Neural progenitor cell (in vitro differentiated cells): Measurements from ENCODE around the gene PBX1. TPM values are rescaled to one million over a fixed set of nuclear protein-coding genes. Genes with fewer than 3 reads are reported as not detected.
A peak's percentile ranks its signal among the peaks of the same experiment; 100 is the strongest.

ENCODE experiments used
- DNase-seq: peaks from one replicate; pipeline ENCODE4 v3.0.0-alpha.2; 2016; ENCODE audit warnings: low spot score
- H2AFZ ChIP-seq: fragments of 200-600 bp; sonication (generic); replicated peaks from 2 replicates; pipeline ENCODE4 v1.6.1; 2016; ENCODE audit warnings: antibody characterized with exemption
- H3F3A ChIP-seq: fragments of 200-600 bp; sonication (generic); 2 replicates; pipeline ENCODE4 v1.6.1; 2016; ENCODE audit warnings: antibody characterized with exemption, low read depth
- H3K27ac ChIP-seq: fragments of 200-600 bp; sonication (generic); 2 replicates; pipeline ENCODE4 v1.5.1; 2016; ENCODE audit warnings: mild to moderate bottlenecking
- H3K27me3 ChIP-seq: fragments of 200-600 bp; sonication (generic); 2 replicates; pipeline ENCODE4 v1.6.1; 2016; ENCODE audit warnings: mild to moderate bottlenecking, moderate library complexity
- H3K36me3 ChIP-seq: fragments of 200-600 bp; sonication (generic); 2 replicates; pipeline ENCODE4 v1.5.1; 2016
- H3K4me1 ChIP-seq: fragments of 200-600 bp; sonication (generic); 2 replicates; pipeline ENCODE4 v1.6.1; 2016; ENCODE audit warnings: mixed run types
- H3K4me2 ChIP-seq: fragments of 200-600 bp; sonication (generic); 2 replicates; pipeline ENCODE4 v1.6.1; 2016
- H3K4me3 ChIP-seq: fragments of 200-600 bp; sonication (generic); 2 replicates; pipeline ENCODE4 v1.5.1; 2016
- H3K79me2 ChIP-seq: fragments of 200-600 bp; sonication (generic); 2 replicates; pipeline ENCODE4 v1.6.1; 2016; ENCODE audit warnings: low read depth
- H3K9ac ChIP-seq: fragments of 200-600 bp; sonication (generic); 2 replicates; pipeline ENCODE4 v1.6.1; 2016
- H3K9me3 ChIP-seq: fragments of 200-600 bp; sonication (generic); 2 replicates; pipeline ENCODE4 v1.5.1; 2016; ENCODE audit warnings: low read depth
- H4K20me1 ChIP-seq: fragments of 200-600 bp; sonication (generic); 2 replicates; pipeline ENCODE4 v1.6.1; 2016; ENCODE audit warnings: low read depth
- H3K27ac Mint-ChIP-seq: 3 replicates; pipeline ENCODE4 v1.8.0; 2021; ENCODE audit warnings: mixed read lengths
- H3K27me3 Mint-ChIP-seq: 2 replicates; pipeline ENCODE4 v1.8.0; 2022; ENCODE audit warnings: low read depth, mild to moderate bottlenecking, inconsistent platforms, moderate library complexity, mixed read lengths; ENCODE audit not compliant: insufficient read depth
- H3K36me3 Mint-ChIP-seq: 3 replicates; pipeline ENCODE4 v1.8.0; 2021; ENCODE audit warnings: mixed read lengths
- H3K4me1 Mint-ChIP-seq: 3 replicates; pipeline ENCODE4 v1.8.0; 2021; ENCODE audit warnings: mixed read lengths
- H3K4me3 Mint-ChIP-seq: 3 replicates; pipeline ENCODE4 v1.8.0; 2021; ENCODE audit warnings: mild to moderate bottlenecking, moderate library complexity, mixed read lengths
- H3K9me3 Mint-ChIP-seq: 3 replicates; pipeline ENCODE4 v1.8.0; 2020; ENCODE audit warnings: mixed read lengths
- CTCF ChIP-seq: fragments of 200-600 bp; sonication (generic); IDR thresholded peaks from 2 replicates; pipeline ENCODE4 v1.5.1; 2017; ENCODE audit warnings: antibody characterized with exemption, mild to moderate bottlenecking
- EZH2 ChIP-seq: fragments of 200-600 bp; sonication (generic); IDR thresholded peaks from 2 replicates; pipeline ENCODE4 v1.6.1; 2017; ENCODE audit warnings: antibody characterized with exemption, mild to moderate bottlenecking, moderate library complexity
- EZH2phosphoT487 ChIP-seq: fragments of 200-600 bp; sonication (generic); IDR thresholded peaks from 2 replicates; pipeline ENCODE4 v1.6.1; 2017; ENCODE audit warnings: antibody characterized with exemption
- total RNA-seq: library from RNA; depleted of rRNA; stranded (reverse); fragments of >200 nt; gene quantifications from 2 replicates; pipeline ENCODE4 v1.2.3, GENCODE V29; 2015; ENCODE audit warnings: low replicate concordance

The PBX1 gene
- total RNA-seq, 1 donor from 2014 or later: 91.1 TPM

GRCh38 chr1:164675342-164675904 lies 116.4 kb downstream of the PBX1 start:
- Mint-ChIP-seq H3K4me3 (no peak overlapping the region), H3K9me3 (no peaks in the 10 kb centered on the region), H3K4me1 (peaks cover 28% of the 10 kb centered on the region), H3K27me3 (no peaks in the 10 kb centered on the region), H3K27ac (no peak overlapping the region), H3K36me3 (peaks cover 15% of the 10 kb centered on the region)
- Histone ChIP-seq H3F3A (peaks cover 9% of the 10 kb centered on the region), H3K4me1 (peaks cover 20% of the 10 kb centered on the region), H3K4me2 (no peak overlapping the region), H4K20me1 (peaks cover 29% of the 10 kb centered on the region), H3K27ac (no peak overlapping the region), H3K9me3 (no peaks in the 10 kb centered on the region), H3K9ac (no peak overlapping the region), H2AFZ (no peak overlapping the region), H3K27me3 (no peaks in the 10 kb centered on the region), H3K4me3 (no peak overlapping the region), H3K79me2 (peaks cover 93% of the 10 kb centered on the region), H3K36me3 (no peaks in the 10 kb centered on the region)
- no peak for DNase-seq
- TF ChIP-seq CTCF (no peak), EZH2 (no peak)

GRCh38 chr1:164678136-164678700 lies 119.2 kb downstream of the PBX1 start:
- Histone ChIP-seq H3K27me3 (no peaks in the 10 kb centered on the region), H3K36me3 (no peaks in the 10 kb centered on the region), H3K4me2 (no peak overlapping the region), H4K20me1 (peaks cover 22% of the 10 kb centered on the region), H3K79me2 (peaks cover 92% of the 10 kb centered on the region), H3K9ac (no peak overlapping the region), H3K9me3 (no peaks in the 10 kb centered on the region), H3K4me3 (no peak overlapping the region), H3F3A (no peaks in the 10 kb centered on the region), H3K27ac (no peak overlapping the region), H2AFZ (no peak overlapping the region), H3K4me1 (no peaks in the 10 kb centered on the region)
- no peaks in the 10 kb centered on the region for H3K27me3 Mint-ChIP-seq
- no peak overlapping the region for H3K4me3 Mint-ChIP-seq
- no peak for DNase-seq
- H3K4me1 Mint-ChIP-seq: peaks cover 3% of the 10 kb centered on the region
- TF ChIP-seq EZH2phosphoT487 (no peak), CTCF (no peak), EZH2 (no peak)
- H3K9me3 Mint-ChIP-seq: no peaks in the 10 kb centered on the region
- H3K27ac Mint-ChIP-seq: no peak overlapping the region
- H3K36me3 Mint-ChIP-seq: peaks cover 20% of the 10 kb centered on the region

- Histone ChIP-seq H4K20me1 (peaks cover 17% of the 10 kb centered on the region), H3K4me3 (no peak overlapping the region), H3K36me3 (no peaks in the 10 kb centered on the region), H3K4me1 (no peaks in the 10 kb centered on the region), H3K27ac (no peak overlapping the region), H3K9ac (no peak overlapping the region), H2AFZ (no peak overlapping the region), H3F3A (no peaks in the 10 kb centered on the region), H3K4me2 (no peak overlapping the region), H3K79me2 (peaks cover 64% of the 10 kb centered on the region), H3K9me3 (no peaks in the 10 kb centered on the region), H3K27me3 (no peaks in the 10 kb centered on the region)
- no peak for TF ChIP-seq EZH2phosphoT487
- no peak for TF ChIP-seq EZH2
- TF ChIP-seq CTCF: no peak
- peaks cover 5% of the 10 kb centered on the region for H3K4me1 Mint-ChIP-seq
- H3K4me3 Mint-ChIP-seq: no peak overlapping the region
- no peaks in the 10 kb centered on the region for H3K9me3 Mint-ChIP-seq
- DNase-seq: no peak
- peaks cover 28% of the 10 kb centered on the region for H3K36me3 Mint-ChIP-seq
- H3K27me3 Mint-ChIP-seq: no peaks in the 10 kb centered on the region
- H3K27ac Mint-ChIP-seq: peak overlapping the region; percentile 21
Observed at GRCh38 chr1:164682570-164682969, 123.6 kb downstream of the PBX1 start.
